Activated CD8-positive, alpha-beta memory T cell treated with anti-CD3 and anti-CD28 coated beads, Interleukin-2, amount 50 U/mL, for 1 hour (primary cell): ENCODE measurements around the gene INAFM2.

Experiments
- DNase-seq: peaks from one replicate; pipeline ENCODE4 v3.0.0-alpha.2; 2020; ENCODE audit errors: extremely low read depth

Gene INAFM2

DNA sequence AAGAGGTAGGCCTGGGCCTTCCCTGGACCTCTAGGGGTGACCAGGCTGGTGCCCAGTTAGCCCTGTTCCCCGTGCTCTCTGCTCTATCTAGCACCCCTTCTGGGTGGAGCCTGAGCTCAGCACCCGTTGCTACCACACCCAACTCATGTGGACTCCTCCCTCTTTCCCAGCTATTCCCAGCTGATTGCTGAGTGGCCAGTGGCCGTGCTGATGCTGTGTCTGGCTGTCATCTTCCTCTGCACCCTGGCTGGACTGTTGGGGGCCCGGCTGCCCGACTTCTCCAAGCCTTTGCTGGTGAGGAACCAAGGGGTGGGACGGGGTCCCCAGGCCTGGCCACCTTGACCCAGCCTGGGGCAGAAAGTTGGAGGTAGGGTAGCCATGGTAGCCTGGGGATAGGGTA is 40.8 kb downstream of the INAFM2 start:
- no peak for DNase-seq

DNA sequence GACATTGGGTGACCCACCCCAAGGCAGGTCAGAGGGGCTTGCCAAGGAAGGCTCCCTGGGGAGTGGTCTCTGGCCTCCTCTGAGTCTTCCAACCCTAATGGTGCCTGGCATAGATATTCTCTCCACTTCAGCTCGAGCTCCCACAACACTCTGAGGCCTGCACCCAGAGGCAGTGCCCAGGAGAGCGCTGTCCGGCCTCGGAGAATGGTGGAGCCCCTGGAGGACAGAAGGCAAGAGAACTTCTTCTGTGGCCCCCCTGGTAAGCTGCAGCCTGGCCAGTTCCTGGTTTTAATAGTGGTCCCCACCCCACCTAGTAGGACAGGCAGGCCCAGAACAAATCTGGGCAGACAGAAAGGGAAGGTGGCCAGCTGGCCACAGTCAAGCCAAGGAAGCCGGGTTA is 41.5 kb downstream of the INAFM2 start:
- DNase-seq = no peak

DNA sequence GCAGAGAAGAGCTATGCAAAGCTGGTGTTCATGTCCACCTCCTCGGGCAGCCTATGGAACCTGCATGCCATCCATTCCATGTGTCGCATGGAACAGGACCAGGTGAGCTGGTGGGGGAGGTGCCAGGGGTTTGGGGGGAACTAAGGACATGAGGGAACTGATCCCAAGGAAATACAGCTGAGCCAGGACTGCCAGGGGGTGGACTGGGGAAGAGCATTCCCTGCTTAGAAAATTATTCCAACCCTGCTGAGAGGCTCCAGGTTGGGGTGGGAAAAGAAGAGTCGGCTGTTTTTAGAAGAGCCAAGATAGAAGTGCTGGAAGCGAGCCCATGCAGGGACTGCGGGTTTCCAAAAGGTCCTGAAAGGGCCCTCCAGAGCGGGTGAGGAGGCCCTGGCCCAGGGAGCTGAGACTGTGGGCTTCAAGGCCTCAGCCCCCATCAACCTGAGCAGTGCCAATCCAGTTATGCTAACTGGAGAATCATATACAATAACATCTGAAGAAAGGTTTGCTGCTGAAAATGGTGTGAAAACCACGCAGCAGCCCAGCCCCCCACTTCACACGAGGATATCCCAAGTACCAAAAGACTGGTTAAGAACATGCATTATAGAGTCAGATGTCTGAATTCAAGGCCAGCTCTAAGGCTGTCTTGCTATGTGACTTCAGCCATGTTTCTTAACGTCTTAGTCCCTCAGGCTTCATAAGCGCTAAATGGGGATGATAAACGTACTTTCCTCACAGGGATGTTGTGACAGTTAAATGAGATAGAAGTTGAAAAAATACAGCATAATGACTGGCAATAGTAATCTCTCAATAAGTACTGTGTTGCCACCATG is 42.3 kb downstream of the INAFM2 start:
- no peak for DNase-seq

DNA sequence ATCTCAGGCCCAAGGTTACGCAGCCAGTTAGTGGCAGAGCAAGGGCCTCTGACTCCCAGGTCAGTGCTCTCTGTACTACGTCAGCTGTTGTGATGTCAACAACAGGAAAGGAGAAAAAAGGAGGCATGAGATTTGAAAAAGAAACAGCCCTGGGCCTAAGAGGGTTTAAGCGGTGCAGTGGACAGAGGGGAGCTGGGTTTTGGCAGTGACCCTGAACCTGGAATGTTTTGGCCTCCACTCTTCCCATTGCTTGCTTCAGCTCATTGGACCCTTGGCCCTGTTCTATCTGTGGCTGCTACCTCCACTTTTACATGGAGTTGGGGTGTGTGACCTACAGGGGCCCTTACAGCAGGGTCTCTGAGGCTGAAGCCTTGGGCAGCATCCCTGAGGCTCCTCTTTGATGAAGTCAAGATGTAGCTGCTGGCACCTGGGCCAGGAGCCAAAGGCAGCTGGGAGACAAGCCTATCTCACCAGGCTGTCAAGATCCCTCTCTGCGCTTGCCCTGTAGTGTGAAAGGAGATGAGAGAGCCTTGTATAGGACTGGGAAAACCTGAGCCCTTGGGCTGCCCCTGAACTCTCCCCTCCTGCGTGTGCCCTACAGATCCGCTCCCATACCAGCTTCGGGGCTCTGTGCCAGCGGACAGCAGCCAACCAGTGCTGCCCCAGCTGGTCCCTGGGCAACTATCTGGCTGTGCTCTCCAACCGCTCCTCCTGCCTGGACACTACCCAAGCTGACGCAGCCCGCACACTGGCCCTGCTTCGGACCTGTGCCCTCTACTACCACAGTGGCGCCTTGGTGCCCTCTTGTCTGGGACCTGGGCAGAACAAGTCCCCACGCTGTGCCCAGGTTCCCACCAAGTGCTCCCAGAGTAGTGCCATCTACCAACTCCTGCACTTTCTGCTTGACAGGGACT is 43.2 kb downstream of the INAFM2 start:
- DNase-seq = no peak

DNA sequence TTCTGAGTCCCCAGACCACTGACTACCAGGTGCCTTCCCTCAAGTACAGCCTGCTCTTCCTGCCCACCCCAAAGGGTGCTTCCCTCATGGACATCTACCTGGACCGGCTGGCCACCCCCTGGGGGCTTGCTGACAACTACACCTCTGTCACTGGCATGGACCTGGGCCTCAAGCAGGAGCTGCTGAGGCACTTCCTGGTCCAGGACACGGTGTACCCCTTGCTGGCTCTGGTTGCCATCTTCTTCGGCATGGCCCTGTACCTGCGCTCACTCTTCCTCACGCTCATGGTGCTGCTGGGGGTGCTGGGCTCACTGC is 43.8 kb downstream of the INAFM2 start:
- DNase-seq = no peak

DNA sequence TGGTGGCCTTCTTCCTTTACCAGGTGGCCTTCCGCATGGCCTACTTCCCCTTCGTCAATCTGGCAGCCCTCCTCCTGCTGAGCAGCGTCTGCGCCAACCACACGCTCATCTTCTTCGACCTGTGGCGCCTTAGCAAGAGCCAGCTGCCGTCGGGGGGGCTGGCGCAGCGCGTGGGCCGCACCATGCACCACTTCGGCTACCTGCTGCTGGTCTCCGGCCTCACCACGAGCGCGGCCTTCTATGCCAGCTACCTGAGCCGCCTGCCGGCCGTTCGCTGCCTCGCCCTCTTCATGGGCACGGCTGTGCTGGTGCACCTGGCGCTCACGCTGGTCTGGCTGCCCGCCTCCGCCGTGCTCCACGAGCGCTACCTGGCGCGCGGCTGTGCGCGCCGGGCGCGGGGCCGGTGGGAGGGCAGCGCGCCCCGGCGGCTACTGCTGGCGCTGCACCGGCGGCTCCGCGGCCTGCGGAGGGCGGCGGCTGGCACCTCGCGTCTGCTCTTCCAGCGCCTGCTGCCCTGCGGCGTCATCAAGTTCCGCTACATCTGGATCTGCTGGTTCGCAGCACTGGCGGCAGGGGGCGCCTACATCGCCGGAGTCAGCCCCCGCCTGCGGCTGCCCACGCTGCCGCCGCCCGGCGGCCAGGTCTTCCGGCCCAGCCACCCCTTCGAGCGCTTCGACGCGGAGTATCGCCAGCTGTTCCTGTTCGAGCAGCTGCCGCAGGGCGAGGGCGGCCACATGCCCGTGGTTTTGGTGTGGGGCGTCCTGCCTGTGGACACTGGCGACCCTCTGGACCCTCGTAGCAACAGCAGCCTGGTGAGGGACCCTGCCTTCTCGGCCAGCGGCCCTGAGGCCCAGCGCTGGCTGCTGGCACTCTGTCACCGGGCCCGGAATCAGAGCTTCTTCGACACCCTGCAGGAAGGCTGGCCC is 44.5 kb downstream of the INAFM2 start:
- peak; percentile 68 for DNase-seq

DNA sequence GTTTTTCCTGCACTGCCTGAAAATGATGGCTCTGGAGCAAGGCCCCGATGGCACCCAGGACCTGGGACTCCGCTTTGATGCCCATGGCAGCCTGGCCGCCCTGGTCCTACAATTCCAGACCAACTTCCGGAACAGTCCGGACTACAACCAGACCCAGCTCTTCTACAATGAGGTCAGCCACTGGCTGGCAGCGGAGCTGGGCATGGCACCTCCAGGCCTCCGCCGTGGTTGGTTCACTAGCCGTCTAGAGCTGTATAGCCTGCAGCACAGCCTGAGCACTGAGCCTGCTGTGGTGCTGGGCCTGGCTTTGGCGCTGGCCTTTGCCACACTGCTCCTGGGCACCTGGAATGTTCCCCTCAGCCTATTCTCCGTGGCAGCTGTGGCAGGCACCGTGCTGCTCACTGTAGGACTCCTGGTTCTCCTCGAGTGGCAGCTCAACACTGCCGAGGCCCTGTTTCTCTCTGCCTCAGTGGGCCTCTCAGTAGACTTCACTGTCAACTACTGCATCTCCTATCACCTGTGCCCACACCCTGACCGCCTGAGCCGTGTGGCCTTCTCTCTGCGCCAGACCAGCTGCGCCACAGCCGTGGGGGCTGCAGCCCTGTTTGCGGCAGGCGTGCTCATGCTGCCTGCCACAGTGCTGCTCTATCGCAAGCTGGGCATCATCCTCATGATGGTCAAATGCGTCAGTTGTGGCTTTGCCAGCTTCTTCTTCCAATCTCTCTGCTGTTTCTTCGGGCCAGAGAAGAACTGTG is 45.4 kb downstream of the INAFM2 start:
- no peak for DNase-seq

DNA sequence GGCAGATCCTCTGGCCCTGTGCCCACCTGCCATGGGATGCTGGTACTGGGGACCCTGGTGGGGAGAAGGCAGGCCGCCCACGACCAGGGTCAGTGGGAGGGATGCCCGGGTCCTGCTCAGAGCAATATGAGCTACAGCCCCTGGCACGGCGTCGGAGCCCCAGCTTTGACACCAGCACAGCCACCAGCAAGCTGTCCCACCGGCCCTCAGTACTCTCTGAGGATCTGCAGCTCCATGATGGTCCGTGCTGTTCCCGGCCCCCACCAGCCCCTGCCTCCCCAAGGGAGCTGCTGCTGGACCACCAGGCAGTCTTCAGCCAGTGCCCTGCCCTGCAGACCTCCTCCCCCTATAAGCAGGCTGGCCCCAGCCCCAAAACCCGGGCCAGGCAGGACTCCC is 46.0 kb downstream of the INAFM2 start:
- no peak for DNase-seq

DNA sequence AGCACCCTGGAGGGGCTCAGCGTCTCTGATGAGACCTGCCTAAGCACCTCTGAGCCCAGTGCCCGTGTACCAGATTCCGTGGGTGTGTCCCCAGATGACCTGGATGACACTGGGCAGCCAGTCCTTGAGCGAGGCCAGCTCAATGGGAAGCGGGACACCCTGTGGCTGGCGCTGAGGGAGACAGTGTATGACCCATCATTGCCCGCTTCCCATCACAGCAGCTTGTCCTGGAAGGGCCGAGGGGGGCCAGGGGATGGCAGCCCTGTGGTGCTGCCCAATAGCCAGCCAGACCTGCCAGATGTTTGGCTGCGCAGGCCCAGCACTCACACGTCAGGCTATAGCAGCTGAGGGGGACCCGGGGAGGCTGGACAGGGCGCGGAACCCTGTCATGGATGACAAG is 46.5 kb downstream of the INAFM2 start:
- no peak for DNase-seq

DNA sequence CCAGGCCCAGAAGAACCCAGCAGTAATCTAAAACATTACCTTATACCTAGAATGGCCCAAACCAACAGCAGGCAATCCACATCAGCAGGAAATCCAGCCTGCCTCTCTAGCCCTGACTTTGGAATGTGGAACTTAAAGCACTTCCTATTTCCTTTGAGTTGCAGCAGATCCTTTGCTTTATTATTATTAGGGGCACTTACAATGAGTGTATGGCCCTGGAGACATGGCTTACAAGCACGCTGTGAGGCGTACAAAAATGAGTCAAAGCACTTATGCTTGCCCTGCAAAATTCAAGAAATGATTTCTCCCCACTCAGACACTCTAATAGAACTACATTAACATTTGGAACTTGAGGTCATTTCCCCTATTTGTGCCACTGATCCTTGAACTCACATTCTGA is 49.5 kb downstream of the INAFM2 start:
- no peak for DNase-seq
